NCI-H1694 treated with DMSO at 0.1 percent for 48 hours (cell line): ENCODE measurements around the gene CRHR1.
"Not testable (repeated sequence)": the region's sequence is repeated elsewhere in the genome, so short reads cannot be mapped to it uniquely, and the experiment has no call there.

ENCODE experiments used
- DNase-seq: peaks from one replicate; lab custom pipeline; 2025; lab: John Stamatoyannopoulos, UW

CRHR1 gene

DNA sequence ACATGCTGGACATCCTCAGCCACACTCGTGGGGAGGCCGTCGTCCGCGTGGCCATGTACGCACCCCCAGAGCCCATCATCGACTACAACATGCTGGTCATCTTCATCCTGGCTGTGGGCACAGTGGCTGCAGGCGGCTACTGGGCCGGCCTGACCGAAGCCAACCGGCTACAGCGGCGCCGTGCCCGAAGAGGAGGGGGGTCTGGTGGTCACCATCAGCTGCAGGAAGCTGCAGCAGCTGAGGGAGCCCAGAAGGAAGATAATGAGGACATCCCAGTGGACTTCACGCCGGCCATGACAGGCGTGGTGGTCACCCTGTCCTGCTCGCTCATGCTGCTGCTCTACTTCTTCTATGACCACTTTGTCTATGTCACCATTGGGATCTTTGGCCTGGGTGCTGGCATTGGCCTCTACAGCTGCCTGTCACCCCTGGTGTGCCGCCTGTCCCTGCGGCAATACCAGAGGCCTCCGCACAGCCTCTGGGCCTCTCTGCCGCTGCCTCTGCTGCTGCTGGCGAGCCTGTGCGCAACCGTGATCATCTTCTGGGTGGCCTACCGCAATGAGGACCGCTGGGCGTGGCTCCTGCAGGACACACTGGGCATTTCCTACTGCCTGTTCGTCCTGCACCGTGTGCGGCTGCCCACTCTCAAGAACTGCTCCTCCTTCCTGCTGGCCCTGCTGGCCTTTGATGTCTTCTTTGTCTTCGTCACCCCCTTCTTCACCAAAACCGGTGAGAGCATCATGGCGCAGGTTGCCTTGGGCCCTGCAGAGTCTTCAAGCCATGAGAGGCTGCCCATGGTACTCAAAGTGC, 61.5 kb downstream of the CRHR1 start:
- no peak for DNase-seq

GRCh38 chr17:45846223-45846622, 62.1 kb downstream of the CRHR1 start:
- no peak for DNase-seq

DNA sequence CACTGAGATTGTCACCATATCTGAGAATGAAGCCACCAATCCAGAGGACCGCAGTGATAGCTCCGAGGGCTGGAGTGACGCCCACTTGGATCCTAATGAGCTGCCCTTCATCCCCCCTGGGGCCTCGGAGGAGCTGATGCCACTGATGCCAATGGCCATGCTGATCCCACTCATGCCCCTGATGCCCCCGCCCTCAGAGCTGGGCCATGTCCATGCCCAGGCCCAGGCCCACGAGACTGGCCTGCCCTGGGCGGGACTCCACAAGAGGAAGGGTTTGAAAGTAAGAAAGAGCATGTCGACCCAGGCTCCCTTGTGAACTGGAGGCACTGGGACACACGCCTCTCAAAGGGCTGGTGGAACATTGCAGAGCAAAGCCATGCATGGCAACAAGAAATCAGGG, 62.5 kb downstream of the CRHR1 start:
- DNase-seq = no peak

GRCh38 chr17:45847101-45847500, 63.0 kb downstream of the CRHR1 start:
- no peak for DNase-seq

GRCh38 chr17:45847747-45848146, 63.6 kb downstream of the CRHR1 start:
- DNase-seq = no peak

- no peak for DNase-seq
Observed at GRCh38 chr17:45848405-45848804, 64.3 kb downstream of the CRHR1 start.

DNA sequence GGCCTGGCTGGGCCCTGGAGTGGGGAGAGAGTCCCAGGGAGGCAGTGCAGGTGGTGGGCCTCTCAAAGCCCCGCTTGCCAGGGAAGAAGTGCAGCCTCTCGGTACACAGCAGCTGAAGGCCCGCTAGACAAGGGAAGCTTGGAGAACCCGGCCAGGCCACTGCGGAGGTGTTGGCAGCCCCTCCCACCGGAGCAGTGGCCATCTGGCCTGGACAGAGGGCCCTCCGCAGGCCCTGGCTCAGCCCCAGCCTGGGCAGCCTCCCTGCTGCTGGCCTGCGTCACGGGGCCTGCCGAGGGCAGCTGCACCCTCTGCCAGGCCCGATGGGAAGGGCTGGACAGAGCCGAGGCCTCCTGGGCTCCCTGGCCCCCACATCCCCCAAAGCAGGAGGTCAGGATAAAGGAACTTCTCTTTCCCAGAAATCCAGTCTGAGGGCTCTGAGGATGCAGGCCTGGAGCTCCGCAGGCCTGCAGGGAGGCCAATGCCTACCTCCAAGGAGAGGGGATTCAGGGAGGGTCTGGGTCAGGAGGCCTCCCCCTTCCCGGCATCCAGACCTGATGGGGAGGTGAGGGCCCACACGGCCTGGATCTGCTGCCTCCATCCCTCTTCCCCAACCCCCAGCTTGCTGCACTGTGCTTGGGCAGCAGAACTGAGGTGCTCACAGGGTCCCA, 64.9 kb downstream of the CRHR1 start:
- DNase-seq = no peak

DNA sequence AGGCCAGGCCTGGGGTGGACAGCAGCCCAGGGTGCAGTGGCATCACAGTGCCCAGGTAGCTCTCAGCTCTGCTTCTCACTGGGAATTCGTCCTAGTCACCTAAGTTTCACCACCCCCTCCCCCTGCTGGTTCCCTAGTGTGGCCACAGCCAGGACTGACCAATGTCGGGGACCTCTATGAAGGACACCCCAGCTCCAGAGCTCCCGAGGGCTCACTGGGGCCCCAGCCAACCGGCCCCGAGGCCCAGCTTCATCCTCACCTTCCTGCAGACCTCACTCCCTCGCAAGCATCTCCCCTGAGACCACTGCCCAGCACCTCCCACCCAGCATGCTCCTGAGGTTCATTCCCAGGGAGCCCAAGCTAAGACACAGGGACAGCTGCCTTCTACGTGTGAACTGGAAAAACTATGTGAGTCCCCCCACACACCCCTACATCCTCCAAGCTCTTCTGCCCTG, 65.4 kb downstream of the CRHR1 start:
- no peak for DNase-seq

DNA sequence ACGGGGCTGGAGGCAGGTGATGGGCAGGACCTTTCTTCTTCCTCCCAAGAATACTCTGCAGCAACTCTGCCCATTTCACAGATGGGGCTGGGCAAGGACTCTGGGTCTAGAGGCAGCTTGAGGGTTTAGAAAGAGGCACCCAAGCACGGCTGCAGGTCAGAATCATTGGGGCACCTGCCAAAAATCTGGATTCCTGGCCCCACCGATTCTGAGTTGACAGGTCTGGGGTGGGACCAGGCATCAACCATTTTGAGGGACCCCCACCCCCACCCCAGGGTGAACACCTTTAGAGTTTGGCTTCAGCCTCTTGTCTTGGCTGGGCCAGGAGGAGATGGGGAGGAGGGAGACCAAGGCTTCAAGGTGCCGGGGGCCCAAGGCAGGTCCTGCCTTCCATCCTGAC, 65.9 kb downstream of the CRHR1 start:
- DNase-seq = no peak

DNA sequence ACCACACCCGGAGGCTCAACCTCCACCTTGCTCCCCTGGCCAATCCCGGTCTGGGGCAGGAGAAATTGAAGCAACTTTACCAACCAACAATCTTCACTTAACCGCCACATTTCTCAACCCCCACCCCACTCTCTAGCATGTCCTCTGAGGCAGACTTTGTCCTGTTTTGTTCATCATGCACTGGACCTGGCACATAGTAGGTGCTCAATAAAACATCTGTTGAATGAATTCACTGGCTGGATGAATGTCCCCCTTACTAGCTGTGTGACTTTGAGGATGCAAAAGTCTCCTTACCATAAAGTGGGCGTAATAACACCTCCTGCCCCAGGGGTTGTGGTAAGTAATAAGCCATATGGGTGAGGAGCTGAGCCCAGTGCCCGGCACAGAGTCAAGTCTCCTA, 66.3 kb downstream of the CRHR1 start:
- no peak for DNase-seq

- no peak for DNase-seq
Observed at GRCh38 chr17:45851022-45851421, 66.9 kb downstream of the CRHR1 start.

GRCh38 chr17:45851464-45851863, 67.3 kb downstream of the CRHR1 start:
- no peak for DNase-seq

DNA sequence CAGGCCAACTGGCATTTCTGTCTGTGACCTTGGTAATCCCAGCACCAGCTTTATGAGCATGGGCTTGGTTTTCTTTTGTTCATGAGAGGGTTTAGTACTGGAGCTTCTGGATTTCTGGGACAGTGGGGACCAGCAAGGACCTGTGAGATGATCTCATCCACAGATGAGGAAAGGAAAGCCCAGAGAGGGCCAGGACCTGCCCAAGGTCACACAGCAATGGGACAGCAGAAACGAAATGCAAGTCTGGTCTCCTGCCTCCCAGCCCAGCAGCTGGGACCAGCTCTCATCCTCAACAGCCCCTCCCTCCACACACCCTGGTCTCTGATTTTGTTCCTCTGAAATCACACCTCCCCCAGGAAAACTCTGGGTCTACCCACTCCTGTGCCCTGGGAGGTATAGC, 67.8 kb downstream of the CRHR1 start:
- no peak for DNase-seq

- DNase-seq = peak; percentile 74
Observed at GRCh38 chr17:45852535-45853297, 68.6 kb downstream of the CRHR1 start.

GRCh38 chr17:45854209-45854608, 70.1 kb downstream of the CRHR1 start:
- no peak for DNase-seq

DNA sequence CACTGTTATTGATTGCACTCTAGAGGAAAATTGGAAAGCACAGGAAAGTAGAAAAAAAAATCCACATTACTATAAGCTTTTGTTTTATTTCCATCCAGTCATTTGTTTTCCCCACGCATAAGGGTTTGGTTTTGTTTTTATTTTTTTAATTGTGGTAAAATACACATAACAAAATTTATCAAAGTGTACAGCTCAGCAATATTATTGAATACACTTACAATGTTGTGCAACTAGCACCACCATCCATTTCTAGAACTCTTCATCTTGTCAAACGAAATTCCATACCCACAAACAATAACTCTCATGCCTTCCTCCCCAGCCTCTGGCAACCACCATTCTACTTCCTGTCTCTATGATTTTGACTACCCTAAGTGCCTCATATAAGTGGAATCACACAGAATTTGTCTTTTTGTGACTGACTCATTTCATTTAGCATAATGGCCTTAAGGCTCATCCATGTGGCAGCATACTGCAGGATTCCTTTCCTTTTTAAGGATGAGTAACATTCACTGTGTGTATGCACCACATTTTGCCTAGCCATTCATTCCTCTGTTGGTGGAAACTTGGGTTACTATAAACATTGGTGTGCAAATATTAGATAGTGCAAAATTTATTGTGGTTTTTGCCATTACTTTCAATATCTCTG, 71.7 kb downstream of the CRHR1 start:
- no peak for DNase-seq

- DNase-seq = no peak
Observed at GRCh38 chr17:45857977-45858708, 74.0 kb downstream of the CRHR1 start.

DNA sequence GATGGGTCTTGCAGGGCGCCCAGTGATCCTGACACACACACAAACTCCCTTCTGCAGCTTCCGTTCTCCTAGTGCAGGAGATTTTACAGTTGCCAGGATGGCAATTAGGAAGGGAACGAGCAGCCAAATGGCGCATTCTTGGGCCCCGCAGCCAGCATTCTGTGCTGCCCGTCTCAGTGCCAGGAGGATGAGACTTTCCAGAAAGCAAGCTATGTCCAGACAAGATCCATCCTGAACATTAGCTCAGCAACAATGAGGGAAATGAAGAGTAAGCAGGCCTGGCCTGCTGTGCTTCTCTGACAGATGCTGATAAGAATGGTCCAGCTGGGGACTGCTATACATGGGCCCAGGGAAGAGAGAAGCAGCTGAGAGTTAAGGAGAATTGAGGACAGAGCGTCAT, 77.0 kb downstream of the CRHR1 start:
- no peak for DNase-seq

DNA sequence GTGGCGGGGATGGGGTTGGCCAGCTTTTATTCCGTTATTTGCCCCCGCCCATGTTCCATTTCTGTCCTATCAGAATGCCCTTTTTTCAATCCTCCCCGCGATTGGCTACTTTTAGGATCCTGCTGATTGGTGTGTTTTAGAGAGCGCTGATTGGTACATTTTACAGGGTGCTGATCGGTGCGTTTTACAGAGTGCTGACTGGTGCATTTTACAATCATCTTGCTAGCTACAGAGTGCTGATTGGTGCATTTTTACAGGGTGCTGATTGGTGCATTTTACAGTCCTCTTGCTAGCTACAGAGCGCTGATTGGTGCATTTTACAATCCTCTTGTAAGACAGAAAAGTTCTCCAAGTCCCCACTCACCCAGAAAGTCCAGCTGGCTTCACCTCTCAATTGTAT, 78.0 kb downstream of the CRHR1 start:
- DNase-seq = not testable (repeated sequence)

DNA sequence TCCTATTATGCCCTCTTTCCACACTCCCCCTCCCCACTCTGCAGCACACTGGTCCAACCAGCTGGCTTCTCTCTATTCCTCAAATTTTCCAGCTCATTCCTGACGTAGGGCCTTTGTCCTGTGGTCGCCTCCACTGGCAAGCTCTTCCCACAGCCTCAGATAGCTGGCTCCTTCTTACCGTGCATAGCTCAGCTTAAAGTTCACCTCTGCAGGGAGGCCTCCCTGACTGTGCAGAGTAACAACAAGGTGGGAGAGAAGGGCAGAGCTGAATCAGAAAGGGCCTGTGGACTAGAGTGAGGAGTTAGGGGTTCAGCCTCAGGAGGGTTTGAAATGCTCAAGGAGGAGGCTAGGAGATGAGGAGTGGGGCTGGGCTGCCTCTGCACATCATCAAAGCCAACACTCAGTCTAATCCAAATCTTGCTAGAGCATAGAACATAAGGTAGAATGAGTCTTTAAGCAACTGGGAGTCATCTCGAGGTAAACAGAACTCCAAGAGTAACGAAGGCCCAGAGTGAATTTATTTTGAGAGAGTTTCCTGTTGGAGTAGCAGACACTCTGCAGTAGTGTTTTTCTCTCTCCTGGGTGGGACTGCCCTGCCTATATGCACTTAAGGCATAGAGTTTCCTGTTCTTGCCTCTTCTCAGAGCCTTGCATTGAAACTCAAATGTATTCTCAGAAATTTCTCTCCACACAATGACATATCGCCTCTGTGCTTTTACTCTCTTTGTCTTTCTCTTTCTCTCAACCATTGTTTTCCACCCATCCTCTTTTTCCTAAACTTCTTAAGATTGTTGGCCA, 79.9 kb downstream of the CRHR1 start:
- DNase-seq = no peak

DNA sequence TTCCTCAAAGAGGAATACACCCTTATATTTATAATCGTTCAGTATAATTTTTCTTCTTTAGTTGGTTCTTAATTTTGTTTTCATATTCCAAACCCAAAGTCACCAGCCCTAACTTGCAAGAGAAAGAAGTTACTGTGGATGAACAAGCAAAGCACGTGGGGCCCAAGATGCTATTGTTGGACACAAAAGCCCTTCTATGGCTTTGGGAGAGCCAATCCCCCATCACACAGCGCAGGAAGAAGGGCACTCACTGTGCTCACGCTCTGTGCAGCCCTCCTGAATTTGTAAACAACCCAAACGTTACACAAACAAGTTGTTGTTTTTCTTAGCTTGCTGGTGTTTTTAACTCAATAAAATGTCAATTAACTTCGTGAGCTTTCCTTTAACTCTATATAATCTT, 83.1 kb downstream of the CRHR1 start:
- no peak for DNase-seq
